Stimulated activated naive CD8-positive, alpha-beta T cell treated with anti-CD3 and anti-CD28 coated beads, Interleukin-15, amount 100 ng/mL, for 72 hours (primary cell): ENCODE measurements around the gene SCG3.

Experiments used
- ATAC-seq: fragments of 150-1000 bp; cut with Tn5 transposase; 2 replicates; pipeline ENCODE4 v1.10.0; 2021; ENCODE audit warnings: mild to moderate bottlenecking, moderate library complexity
- DNase-seq, 2 donors: peaks; one replicate each; pipeline ENCODE4 v3.0.0; 2021 to 2022
- H3K27ac Mint-ChIP-seq, 2 donors: one replicate each; pipeline ENCODE4 v1.8.0; 2022; ENCODE audit warnings: mild to moderate bottlenecking in 2 of 2, mixed read lengths in 2 of 2, moderate library complexity in 2 of 2
- H3K27me3 Mint-ChIP-seq: one replicate; pipeline ENCODE4 v1.8.0; 2022; ENCODE audit warnings: mixed read lengths
- H3K4me1 Mint-ChIP-seq: one replicate; pipeline ENCODE4 v1.8.0; 2022; ENCODE audit warnings: mild to moderate bottlenecking, mixed read lengths
- H3K4me3 Mint-ChIP-seq, 2 donors: one replicate each; pipeline ENCODE4 v1.8.0; 2022; ENCODE audit warnings: mild to moderate bottlenecking in 2 of 2, mixed read lengths in 2 of 2, moderate library complexity in 1 of 2
- H3K9me3 Mint-ChIP-seq, 2 donors: one replicate each; pipeline ENCODE4 v1.8.0; 2022; ENCODE audit warnings: mixed read lengths in 2 of 2

SCG3 gene

DNA sequence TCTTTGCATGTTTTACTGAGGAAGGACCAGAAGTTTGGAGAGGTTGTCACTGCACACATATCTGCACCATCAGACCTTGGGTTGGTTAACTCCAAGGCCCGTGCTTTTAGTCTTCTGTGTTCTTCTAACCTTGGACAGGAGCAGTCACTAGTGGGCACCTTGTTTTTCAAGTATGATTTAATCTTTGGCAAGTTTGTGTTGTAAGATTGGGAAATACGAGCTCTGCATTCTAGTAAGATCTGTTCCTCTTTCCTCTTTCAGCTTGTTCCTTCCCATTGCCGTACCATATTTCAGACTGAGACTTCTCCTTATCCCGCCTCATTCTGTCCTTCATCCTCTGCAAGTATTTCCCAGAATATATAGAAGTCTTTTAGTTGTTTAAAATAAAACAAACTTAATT is 75.2 kb downstream of the SCG3 start:
- Mint-ChIP-seq H3K4me1 (peaks cover 35% of the 10 kb centered on the region), H3K9me3 (no peaks in the 10 kb centered on the region), H3K27me3 (peaks cover 10% of the 10 kb centered on the region), H3K4me3 (no peak overlapping the region), H3K27ac (no peak overlapping the region)
- DNase-seq (no peak), ATAC-seq (no peak)

DNA sequence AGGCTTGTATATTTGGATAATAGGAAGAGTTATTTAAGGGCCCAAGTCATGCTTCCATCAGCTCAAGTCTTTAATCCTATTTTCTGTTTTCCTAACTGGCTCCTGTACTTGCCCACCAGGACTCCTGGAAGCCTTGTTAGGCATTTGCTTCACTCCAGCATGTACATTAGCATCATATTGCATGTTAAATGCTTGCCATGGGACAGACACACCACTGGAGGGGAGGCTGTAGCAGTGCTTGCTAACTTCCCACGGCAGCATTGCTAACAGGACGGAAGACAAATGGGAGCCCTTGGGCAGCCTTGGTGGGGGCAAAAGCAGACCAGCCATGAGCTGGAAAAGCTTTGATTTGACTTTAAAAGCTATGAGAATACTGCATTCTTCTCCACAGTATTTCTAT is 76.1 kb downstream of the SCG3 start:
- Mint-ChIP-seq H3K27ac (no peak overlapping the region), H3K4me1 (peaks cover 29% of the 10 kb centered on the region), H3K27me3 (peaks cover 9% of the 10 kb centered on the region), H3K4me3 (no peak overlapping the region), H3K9me3 (no peaks in the 10 kb centered on the region)
- no peak for ATAC-seq
- no peak for DNase-seq

DNA sequence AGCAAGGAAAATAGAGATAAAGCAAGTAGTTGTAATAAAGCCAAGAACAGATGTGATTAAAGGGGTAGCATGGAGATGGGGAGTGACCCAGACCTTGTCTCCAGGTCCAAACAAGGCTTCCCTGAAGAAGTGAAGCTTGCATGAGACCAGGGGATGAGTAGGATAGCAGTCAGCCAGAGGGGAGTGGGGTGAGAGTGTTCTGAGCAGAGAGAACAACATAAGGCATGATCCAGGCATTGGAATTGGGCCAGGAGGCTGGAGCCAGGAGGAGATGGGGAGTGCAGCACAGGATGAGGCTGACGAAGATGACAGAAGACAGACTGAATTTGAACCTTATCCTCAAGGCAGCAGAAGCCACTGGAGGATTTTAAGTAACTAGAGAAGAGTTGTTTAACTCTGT is 77.3 kb downstream of the SCG3 start:
- no peak overlapping the region for H3K4me3 Mint-ChIP-seq
- H3K4me1 Mint-ChIP-seq: peaks cover 17% of the 10 kb centered on the region
- no peaks in the 10 kb centered on the region for H3K27me3 Mint-ChIP-seq
- DNase-seq (no peak), ATAC-seq (no peak)
- no peak overlapping the region for H3K27ac Mint-ChIP-seq
- no peaks in the 10 kb centered on the region for H3K9me3 Mint-ChIP-seq

DNA sequence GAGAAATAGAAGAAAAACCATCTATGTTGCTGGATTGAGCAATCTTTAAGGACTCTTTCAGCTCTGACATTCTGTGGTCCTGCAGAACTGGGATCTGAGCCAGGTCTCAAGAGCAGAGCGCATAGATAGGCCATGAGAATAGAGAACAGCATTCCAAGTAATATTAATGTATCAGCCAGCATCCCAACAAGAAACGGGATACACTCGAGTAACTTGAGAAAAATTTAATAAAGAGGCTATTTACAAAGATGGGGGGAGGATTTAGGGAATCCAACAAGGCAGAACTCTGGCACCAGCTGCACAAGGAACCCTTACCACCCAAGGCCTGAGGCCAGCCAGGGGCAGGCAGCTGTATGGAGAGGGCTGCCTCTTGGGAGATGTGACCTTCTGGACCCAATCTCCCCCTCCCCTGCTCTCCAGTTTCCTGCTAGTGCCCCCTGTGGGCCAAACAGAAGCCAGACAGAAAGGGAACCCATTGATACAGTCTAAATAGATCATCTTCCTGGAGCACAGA is 78.3 kb downstream of the SCG3 start:
- Mint-ChIP-seq H3K4me3 (no peak overlapping the region), H3K4me1 (peaks cover 11% of the 10 kb centered on the region), H3K27me3 (no peaks in the 10 kb centered on the region), H3K9me3 (no peaks in the 10 kb centered on the region), H3K27ac (no peak overlapping the region)
- DNase-seq (no peak), ATAC-seq (peak; percentile 35)

DNA sequence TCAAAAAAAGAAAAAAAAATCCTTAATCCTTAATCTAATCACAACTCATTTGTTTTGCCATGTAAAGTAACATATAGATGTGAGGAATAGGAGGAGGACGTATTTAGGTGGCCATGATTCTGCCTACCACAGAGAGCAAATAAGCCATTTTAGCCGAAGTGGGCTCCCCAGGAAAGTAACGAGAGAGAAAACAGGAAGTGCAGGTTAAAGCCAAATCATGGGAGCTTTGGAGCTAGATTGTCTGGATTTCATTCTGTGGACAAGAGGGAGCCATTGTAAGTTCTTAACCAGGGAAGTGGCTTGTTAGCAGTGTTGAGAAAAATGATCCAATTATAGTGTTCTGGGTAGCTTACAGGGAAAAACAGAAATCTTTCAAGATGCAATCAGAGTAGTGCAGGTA is 79.5 kb downstream of the SCG3 start:
- H3K4me3 Mint-ChIP-seq: no peak overlapping the region
- DNase-seq (no peak), ATAC-seq (no peak)
- H3K4me1 Mint-ChIP-seq: peaks cover 2% of the 10 kb centered on the region
- no peaks in the 10 kb centered on the region for H3K9me3 Mint-ChIP-seq
- H3K27me3 Mint-ChIP-seq: no peaks in the 10 kb centered on the region
- no peak overlapping the region for H3K27ac Mint-ChIP-seq

DNA sequence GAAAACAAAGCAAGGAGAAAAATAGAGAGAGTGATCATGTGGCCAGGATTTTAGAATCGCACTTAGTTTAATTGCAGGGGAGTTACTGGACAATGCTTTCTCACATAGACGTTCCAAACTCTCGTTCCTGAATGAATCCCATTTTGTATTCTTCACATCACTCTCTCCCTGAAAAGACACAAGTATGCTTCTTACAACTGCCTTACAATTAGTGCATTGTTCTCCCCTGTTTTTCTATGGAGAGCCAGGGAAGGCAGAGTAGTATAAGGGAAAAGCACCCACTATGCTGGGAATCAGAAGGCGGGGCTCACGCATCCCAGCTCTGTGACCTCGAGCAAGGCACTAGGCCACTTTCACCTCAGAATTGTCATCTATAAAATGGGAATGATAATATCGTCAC is 84.4 kb downstream of the SCG3 start:
- Mint-ChIP-seq H3K4me3 (no peak overlapping the region), H3K4me1 (peaks cover 9% of the 10 kb centered on the region), H3K27me3 (no peaks in the 10 kb centered on the region), H3K27ac (no peak overlapping the region), H3K9me3 (peaks cover 9% of the 10 kb centered on the region in 2 donors)
- DNase-seq (no peak), ATAC-seq (no peak)

DNA sequence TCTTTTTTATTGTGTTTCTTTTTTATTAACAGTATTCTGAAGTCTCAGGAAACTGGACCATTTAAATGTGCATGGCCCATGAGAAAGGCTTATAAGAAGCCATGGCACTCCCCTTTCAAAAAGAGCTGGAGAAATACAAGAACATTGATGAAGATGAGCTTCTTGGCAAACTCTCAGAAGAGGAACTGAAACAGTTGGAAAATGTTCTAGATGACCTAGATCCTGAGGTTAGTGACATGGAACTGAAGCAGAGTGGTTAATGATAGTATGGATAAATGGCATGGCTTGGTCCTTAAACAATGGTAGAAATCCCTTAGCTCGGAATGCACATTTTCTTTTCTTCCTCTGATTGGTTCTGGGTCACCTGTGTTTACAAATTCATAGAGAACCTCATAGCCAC is 85.0 kb downstream of the SCG3 start:
- peaks cover 9% of the 10 kb centered on the region in 2 donors for H3K9me3 Mint-ChIP-seq
- ATAC-seq (no peak), DNase-seq (no peak)
- H3K4me1 Mint-ChIP-seq: peaks cover 9% of the 10 kb centered on the region
- no peak overlapping the region for H3K4me3 Mint-ChIP-seq
- H3K27me3 Mint-ChIP-seq: no peaks in the 10 kb centered on the region
- no peak overlapping the region for H3K27ac Mint-ChIP-seq

DNA sequence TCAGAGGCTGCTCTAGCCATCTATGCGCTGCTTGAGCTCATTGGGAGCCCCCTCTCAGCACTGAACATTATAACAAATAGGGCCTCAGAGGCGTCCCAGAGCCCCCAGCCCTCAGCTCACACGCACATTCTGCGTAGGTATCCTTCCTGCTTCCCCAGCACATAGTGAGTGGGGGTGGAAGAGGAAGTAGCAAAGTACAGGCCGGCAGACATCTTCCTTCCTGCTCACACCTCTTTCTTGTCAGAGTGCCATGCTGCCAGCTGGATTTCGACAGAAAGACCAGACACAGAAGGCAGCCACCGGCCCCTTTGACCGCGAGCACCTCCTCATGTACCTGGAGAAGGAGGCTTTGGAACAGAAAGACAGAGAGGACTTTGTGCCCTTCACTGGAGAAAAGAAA is 86.7 kb downstream of the SCG3 start:
- Mint-ChIP-seq H3K9me3 (peaks cover 9% of the 10 kb centered on the region in 2 donors), H3K27me3 (no peaks in the 10 kb centered on the region), H3K4me3 (peak overlapping the region; percentile 13 to 61), H3K27ac (peak overlapping the region; percentile 67 to 96), H3K4me1 (peaks cover 9% of the 10 kb centered on the region)
- peak; percentile 12 to 18 for DNase-seq
- ATAC-seq: peak; percentile 52
